GM12891 (cell line): ENCODE data around the gene MGLL.

Source experiments
- PAX5 ChIP-seq: IDR thresholded peaks from 2 replicates; pipeline ENCODE4 v1.6.1; 2011; ENCODE audit warnings: low read length, moderate library complexity, mild to moderate bottlenecking; ENCODE audit not compliant: insufficient read depth, severe bottlenecking
- POLR2A ChIP-seq: IDR thresholded peaks from 2 replicates; pipeline ENCODE4 v1.6.1; 2011; ENCODE audit warnings: low read depth, low read length, control low read depth
- POLR2AphosphoS5 ChIP-seq: IDR thresholded peaks from 2 replicates; pipeline ENCODE4 v1.6.1; 2011; ENCODE audit warnings: low read depth, low read length, control low read depth
- POU2F2 ChIP-seq: IDR thresholded peaks from 2 replicates; pipeline ENCODE4 v1.6.1; 2011; ENCODE audit warnings: low read depth, mild to moderate bottlenecking, control low read depth, low read length, moderate library complexity
- TAF1 ChIP-seq: IDR thresholded peaks from 2 replicates; pipeline ENCODE4 v1.6.1; 2011; ENCODE audit warnings: low read depth, low read length, control low read depth

DNA sequence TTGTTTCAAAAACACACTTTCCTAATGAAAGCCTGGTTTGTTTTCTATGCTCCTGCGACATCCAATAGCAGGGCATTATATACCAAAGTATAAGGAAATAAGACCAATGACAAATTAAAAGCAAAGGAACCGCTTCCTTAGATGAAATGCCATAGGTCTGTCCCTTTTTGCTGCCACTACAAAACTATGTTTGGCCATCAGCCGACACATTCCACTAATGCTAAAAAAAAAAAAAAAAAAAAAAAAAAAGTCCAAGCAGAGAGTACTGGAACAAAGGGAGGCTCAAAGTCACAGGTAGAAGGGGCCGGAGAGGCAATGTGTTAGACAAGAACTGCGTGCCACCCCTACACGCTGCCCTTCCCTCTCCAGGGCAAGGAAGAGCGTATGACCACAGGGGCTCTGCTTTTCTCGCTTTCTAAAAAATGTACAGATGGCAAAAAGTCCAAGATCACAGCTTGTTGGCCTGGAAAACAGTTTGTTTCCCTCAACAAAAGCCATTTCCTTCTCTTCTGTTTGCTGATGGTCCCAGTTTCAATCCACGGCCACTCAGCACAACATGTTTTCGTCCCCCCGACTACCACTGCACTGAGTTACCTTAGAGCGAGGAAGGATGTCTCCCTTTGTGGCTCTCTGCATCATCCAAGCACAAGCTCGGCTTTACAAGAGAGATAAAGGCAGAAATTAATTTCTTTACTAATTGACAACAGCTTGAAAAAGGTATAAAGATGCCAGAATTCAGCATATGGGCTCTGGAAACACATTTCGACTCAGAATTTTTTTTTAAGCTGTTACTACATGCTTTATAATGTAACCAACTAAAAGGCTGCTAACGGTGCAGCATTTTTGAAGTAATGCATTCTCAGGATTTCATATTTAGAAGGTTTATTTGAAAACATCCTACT, 78.7 kb downstream of the MGLL start:
- TF ChIP-seq POLR2A (no peak), PAX5 (no peak), POLR2AphosphoS5 (no peak), POU2F2 (no peak), TAF1 (no peak)
